ENCODE data around the gene ZPBP.

DNA sequence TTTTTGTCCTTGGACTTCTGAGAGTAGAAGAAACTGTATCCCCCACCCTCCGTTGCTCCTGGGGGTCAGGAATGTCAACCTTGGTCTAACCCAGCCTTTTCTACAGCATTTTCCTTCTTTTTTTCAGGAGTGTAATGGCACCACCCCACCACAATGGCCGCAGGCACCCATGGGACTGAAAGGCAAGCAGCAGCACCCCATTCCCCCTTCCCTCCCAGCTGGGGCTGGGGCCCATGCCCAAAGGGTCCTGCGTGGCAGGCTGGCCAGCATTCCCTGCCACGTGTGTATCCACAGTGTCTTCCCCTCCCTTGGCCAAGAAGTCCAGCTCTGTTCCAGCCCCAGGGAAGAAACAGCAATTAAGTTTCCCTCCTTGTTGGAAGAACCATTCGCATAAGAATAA lies 106.9 kb downstream of the ZPBP start:
- TF ChIP-seq, protein P1, sequence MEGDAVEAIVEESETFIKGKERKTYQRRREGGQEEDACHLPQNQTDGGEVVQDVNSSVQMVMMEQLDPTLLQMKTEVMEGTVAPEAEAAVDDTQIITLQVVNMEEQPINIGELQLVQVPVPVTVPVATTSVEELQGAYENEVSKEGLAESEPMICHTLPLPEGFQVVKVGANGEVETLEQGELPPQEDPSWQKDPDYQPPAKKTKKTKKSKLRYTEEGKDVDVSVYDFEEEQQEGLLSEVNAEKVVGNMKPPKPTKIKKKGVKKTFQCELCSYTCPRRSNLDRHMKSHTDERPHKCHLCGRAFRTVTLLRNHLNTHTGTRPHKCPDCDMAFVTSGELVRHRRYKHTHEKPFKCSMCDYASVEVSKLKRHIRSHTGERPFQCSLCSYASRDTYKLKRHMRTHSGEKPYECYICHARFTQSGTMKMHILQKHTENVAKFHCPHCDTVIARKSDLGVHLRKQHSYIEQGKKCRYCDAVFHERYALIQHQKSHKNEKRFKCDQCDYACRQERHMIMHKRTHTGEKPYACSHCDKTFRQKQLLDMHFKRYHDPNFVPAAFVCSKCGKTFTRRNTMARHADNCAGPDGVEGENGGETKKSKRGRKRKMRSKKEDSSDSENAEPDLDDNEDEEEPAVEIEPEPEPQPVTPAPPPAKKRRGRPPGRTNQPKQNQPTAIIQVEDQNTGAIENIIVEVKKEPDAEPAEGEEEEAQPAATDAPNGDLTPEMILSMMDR (IDR thresholded peaks at IDR 0.05; ENCODE audit: insufficient read depth, low read depth, low read length) = no peak
- no peak for TF ChIP-seq EZH2 (IDR thresholded peaks at IDR 0.05; ENCODE audit: insufficient read depth, low read length)
